H1 (cell line): ENCODE data around the gene MRPS24. TPM values are rescaled to one million over a fixed set of nuclear protein-coding genes. Genes with fewer than 3 reads are reported as not detected.

ENCODE experiments used
- CTCF ChIA-PET: fragments of 300-600 bp; sonication (Branson Sonifier 250); formaldehyde crosslinking; loops from one replicate; lab custom pipeline; 2021; ENCODE audit not compliant: partially characterized antibody; lab: Charles Lee
- POLR2A ChIA-PET: fragments of 300-600 bp; sonication (Branson Sonifier 250); formaldehyde crosslinking; loops from one replicate; lab custom pipeline; 2021; ENCODE audit warnings: inconsistent platforms; ENCODE audit not compliant: partially characterized antibody; lab: Charles Lee
- DNase-seq, 2 experiments: peaks; one replicate each; pipeline versions ENCODE4 v3.0.0 to v3.0.0-alpha.2; 2010 to 2022; ENCODE audit warnings: low spot score in 2 of 2, low read depth in 1 of 2, mixed read lengths in 1 of 2
- FAIRE-seq: peaks from 2 replicates; lab custom pipeline; 2011; peaks lifted over from hg19 to GRCh38; lab: Jason Lieb, UNC
- H2AFZ ChIP-seq: 2 replicates; pipeline ENCODE4 v1.8.1; 2012; ENCODE audit warnings: low read length, inconsistent platforms
- H2AK5ac ChIP-seq: 2 replicates; pipeline ENCODE4 v1.6.1; 2013; ENCODE audit warnings: low read depth, low read length
- H2BK120ac ChIP-seq: replicated peaks from 2 replicates; pipeline ENCODE3; 2013; ENCODE audit warnings: low read depth, low read length, inconsistent platforms
- H2BK12ac ChIP-seq: 2 replicates; pipeline ENCODE4 v1.6.1; 2013; ENCODE audit warnings: low read depth, low read length
- H2BK15ac ChIP-seq: 2 replicates; pipeline ENCODE4 v1.6.1; 2013; ENCODE audit warnings: low read length
- H2BK20ac ChIP-seq: 2 replicates; pipeline ENCODE4 v1.6.1; 2013; ENCODE audit warnings: low read length
- H2BK5ac ChIP-seq: 2 replicates; pipeline ENCODE4 v1.6.1; 2013; ENCODE audit warnings: low read depth, low read length
- H3K14ac ChIP-seq: 2 replicates; pipeline ENCODE4 v1.6.1; 2013; ENCODE audit warnings: inconsistent platforms; ENCODE audit not compliant: insufficient read length
- H3K18ac ChIP-seq: 2 replicates; pipeline ENCODE4 v1.6.1; 2013; ENCODE audit warnings: low read length; ENCODE audit errors: extremely low read depth
- H3K23ac ChIP-seq: 2 replicates; pipeline ENCODE4 v1.6.1; 2013; ENCODE audit warnings: inconsistent platforms; ENCODE audit not compliant: insufficient read length
- H3K23me2 ChIP-seq: 2 replicates; pipeline ENCODE4 v1.6.1; 2013; ENCODE audit warnings: low read depth, low read length
- H3K27ac ChIP-seq: 2 replicates; pipeline ENCODE4 v1.6.1; 2011; ENCODE audit warnings: low read depth, low read length, inconsistent platforms
- H3K27me3 ChIP-seq, 4 experiments: replicated peaks in 1 of 4; 1 replicate in 1 of 4; 2 replicates in 3 of 4; pipeline versions ENCODE4 v1.6.1 to v1.8.1; 2011 to 2013; ENCODE audit warnings: low read length in 3 of 4, mild to moderate bottlenecking in 3 of 4, inconsistent platforms in 2 of 4, mixed read lengths in 2 of 4, moderate library complexity in 1 of 4; ENCODE audit not compliant: control insufficient read depth in 3 of 4, insufficient read depth in 3 of 4; ENCODE audit errors: extremely low read depth in 1 of 4
- H3K36me3 ChIP-seq, 4 experiments: 2 replicates each; pipeline versions ENCODE4 v1.6.1 to v1.8.1; 2011 to 2013; ENCODE audit warnings: mild to moderate bottlenecking in 4 of 4, low read length in 3 of 4, moderate library complexity in 2 of 4, control low read depth in 1 of 4, inconsistent platforms in 1 of 4; ENCODE audit not compliant: insufficient read depth in 4 of 4, control insufficient read depth in 2 of 4
- H3K4ac ChIP-seq: replicated peaks from 2 replicates; pipeline ENCODE3; 2013; ENCODE audit warnings: low read length, low read depth, mixed read lengths, inconsistent platforms; ENCODE audit not compliant: insufficient read length
- H3K4me1 ChIP-seq, 4 experiments: replicated peaks in 1 of 4; 1 replicate in 1 of 4; 2 replicates in 3 of 4; pipeline versions ENCODE4 v1.6.1 to v1.8.1; 2011 to 2013; ENCODE audit warnings: low read length in 3 of 4, inconsistent platforms in 2 of 4, mixed read lengths in 1 of 4; ENCODE audit not compliant: insufficient read depth in 4 of 4, control insufficient read depth in 3 of 4
- H3K4me2 ChIP-seq, 2 experiments: 2 replicates each; pipeline versions ENCODE4 v1.6.1 to v1.8.1; 2011 to 2013; ENCODE audit warnings: low read depth in 2 of 2, low read length in 2 of 2, control low read depth in 1 of 2, inconsistent platforms in 1 of 2, mild to moderate bottlenecking in 1 of 2; ENCODE audit not compliant: insufficient read depth in 1 of 2
- H3K4me3 ChIP-seq, 4 experiments: fragments of 200-600, 300-600 bp in 1 of 4; sonication (generic), shearing (Covaris generic), sonication (Bioruptor Twin) in 1 of 4; 2 replicates each; pipeline versions ENCODE4 v1.5.1 to v1.8.1; 2011 to 2016; ENCODE audit warnings: low read length in 4 of 4, low read depth in 3 of 4, control low read depth in 2 of 4, inconsistent platforms in 2 of 4, mild to moderate bottlenecking in 2 of 4, mixed read lengths in 1 of 4, moderate library complexity in 1 of 4; ENCODE audit not compliant: insufficient read depth in 2 of 4; ENCODE audit errors: extremely low read depth in 1 of 4
- H3K56ac ChIP-seq: replicated peaks from 2 replicates; pipeline ENCODE3; 2013; ENCODE audit warnings: low read depth, mild to moderate bottlenecking, mixed read lengths, low read length, inconsistent platforms; ENCODE audit not compliant: insufficient read length
- H3K79me1 ChIP-seq: 2 replicates; pipeline ENCODE4 v1.6.1; 2013; ENCODE audit warnings: low read depth, low read length, control low read depth
- H3K79me2 ChIP-seq, 2 experiments: 2 replicates each; pipeline versions ENCODE4 v1.6.1 to v1.8.1; 2012 to 2013; ENCODE audit warnings: low read length in 2 of 2, mild to moderate bottlenecking in 2 of 2, inconsistent platforms in 1 of 2; ENCODE audit not compliant: insufficient read depth in 2 of 2, control insufficient read depth in 1 of 2
- H3K9ac ChIP-seq, 4 experiments: replicated peaks in 1 of 4; 1 replicate in 1 of 4; 2 replicates in 3 of 4; pipeline versions ENCODE4 v1.6.1 to v1.8.1; 2011 to 2013; ENCODE audit warnings: low read depth in 3 of 4, low read length in 3 of 4, control low read depth in 2 of 4, mild to moderate bottlenecking in 2 of 4, moderate library complexity in 2 of 4, inconsistent platforms in 1 of 4; ENCODE audit errors: extremely low read depth in 1 of 4
- H3K9me3 ChIP-seq, 2 experiments: 2 replicates each; pipeline versions ENCODE4 v1.6.1 to v1.8.1; 2012 to 2013; ENCODE audit warnings: mild to moderate bottlenecking in 2 of 2, moderate library complexity in 2 of 2, control low read depth in 1 of 2, inconsistent platforms in 1 of 2, low read depth in 1 of 2, low read length in 1 of 2, mixed read lengths in 1 of 2; ENCODE audit not compliant: insufficient read depth in 2 of 2
- H4K20me1 ChIP-seq, 2 experiments: replicated peaks in 1 of 2; 2 replicates each; pipeline versions ENCODE3 to v1.8.1; 2011 to 2013; ENCODE audit warnings: inconsistent platforms in 2 of 2, low read length in 2 of 2, mild to moderate bottlenecking in 1 of 2; ENCODE audit not compliant: insufficient read depth in 2 of 2, control insufficient read depth in 1 of 2
- H4K5ac ChIP-seq: 2 replicates; pipeline ENCODE4 v1.6.1; 2013; ENCODE audit warnings: low read length, low read depth, mixed read lengths, inconsistent platforms; ENCODE audit not compliant: insufficient read length
- H4K8ac ChIP-seq: 2 replicates; pipeline ENCODE4 v1.8.0; 2013; ENCODE audit warnings: mild to moderate bottlenecking, moderate library complexity, low read length, inconsistent platforms; ENCODE audit not compliant: insufficient read depth; ENCODE audit errors: extremely low read depth
- H4K91ac ChIP-seq: replicated peaks from 2 replicates; pipeline ENCODE3; 2013; ENCODE audit warnings: low read length, mixed read lengths, inconsistent platforms; ENCODE audit not compliant: insufficient read length
- TBP ChIP-seq: IDR thresholded peaks from 2 replicates; pipeline ENCODE4 v1.6.1; 2011; ENCODE audit warnings: low read depth, low read length, improper control_type of control experiment
- TEAD4 ChIP-seq: IDR thresholded peaks from 2 replicates; pipeline ENCODE4 v1.6.1; 2012; ENCODE audit warnings: low read depth, low read length, inconsistent platforms, mixed read lengths
- WGBS, 2 experiments: shearing (Covaris generic) in 1 of 2; methylation state at CpG; one replicate each; pipeline versions ENCODE4 v1.1.6 to v1.1.7; 2013 to 2015; ENCODE audit warnings: low lambda C conversion rate in 2 of 2, mixed read lengths in 2 of 2, inconsistent platforms in 1 of 2, low coverage in 1 of 2, missing lambda C conversion rate in 1 of 2; ENCODE audit not compliant: insufficient replicate concordance in 2 of 2, insufficient coverage in 1 of 2, insufficient read length in 1 of 2; ENCODE audit errors: extremely low coverage in 1 of 2, missing lambda C conversion rate in 1 of 2; 5-methylcytosine and 5-hydroxymethylcytosine counted together
- polyA plus RNA-seq, 7 experiments: library from polyadenylated mRNA; depleted of rRNA in 3 of 7; stranded (reverse) in 5 of 7; unstranded in 2 of 7; fragments of >200 nt in 5 of 7; fragments of 200-250 nt in 2 of 7; gene quantifications; 1 replicate in 5 of 7; 2 replicates in 1 of 7; 4 replicates in 1 of 7; pipeline versions ENCODE4 v1.2.1 to v1.2.3, GENCODE V29; 2011 to 2013; ENCODE audit warnings: missing spikeins in 2 of 7, mixed read lengths in 2 of 7
- total RNA-seq: library from RNA; stranded (reverse); fragmentation: NEBNext Ultra II Directional; extraction: Animal tissue kit (Norgen Biotek cat#: 25700); gene quantifications from 2 replicates; pipeline ENCODE4 v1.2.1, GENCODE V29; 2021

The MRPS24 gene
- total and polyA plus RNA-seq, 2 of the 8 experiments (the other 6 are each of a cell fraction or from before 2014, with no cell fraction given), result 133 to 347 TPM

- Histone ChIP-seq H2AFZ (no peak overlapping the region), H3K27ac (no peak overlapping the region), H3K56ac (no peak overlapping the region), H3K18ac (no peak overlapping the region), H4K20me1 (no peaks in the 10 kb centered on the region), H2BK12ac (no peak overlapping the region), H2BK15ac (no peak overlapping the region), H4K5ac (no peak overlapping the region), H4K91ac (no peak overlapping the region), H3K9me3 (no peaks in the 10 kb centered on the region), H3K4me2 (0 out of 4 replicates have a peak overlapping the region, but pooled peaks of 1 of the 2 experiments have one; percentile 26), H4K8ac (no peak overlapping the region), H2BK5ac (no peak overlapping the region), H2BK20ac (no peak overlapping the region), H3K27me3 (no peaks in the 10 kb centered on the region), H2AK5ac (no peak overlapping the region), H3K36me3 (peaks cover 5 to 23% (median 12%) of the 10 kb centered on the region in 4 experiments; a peak in 6 of 8 replicates), H3K79me2 (no peaks in the 10 kb centered on the region), H3K14ac (no peak overlapping the region), H3K4me3 (no peak overlapping the region), H3K23ac (no peak overlapping the region), H3K4me1 (peaks cover 1 to 4% (median 2%) of the 10 kb centered on the region in 4 experiments; a peak in 3 of 7 replicates), H3K79me1 (no peaks in the 10 kb centered on the region), H3K9ac (peak overlapping the region in 1 of 4 experiments; percentile 18; a peak in 2 of 7 replicates), H3K4ac (no peak overlapping the region), H2BK120ac (no peak overlapping the region), H3K23me2 (no peaks in the 10 kb centered on the region)
- TF ChIP-seq TBP (no peak), TEAD4 (no peak)
- DNase-seq (no peak), FAIRE-seq (no peak)
- POLR2A ChIA-PET, result interaction anchor here (1.4 kb wide), 2 partner anchors 10 to 23 kb away, joined by 3 read pairs; no protein-coding TSS in a partner anchor
- CTCF ChIA-PET, result interaction anchor here (1.2 to 1.3 kb wide), 2 partner anchors 8 to 64 kb away, joined by 4 to 5 read pairs; no protein-coding TSS in a partner anchor
- WGBS, 2 experiments, result 60% methylated on average over 5 of the region's 5 CpGs; no CpG with 5 or more reads in 1 of the 2 experiments
These were observed 11.3 kb upstream of the MRPS24 start for GRCh38 chr7:43880596-43880995.
